H1 (cell line): ENCODE results near the gene COL4A3. TPM values are rescaled to one million over a fixed set of nuclear protein-coding genes. Genes with fewer than 3 reads are reported as not detected.

Experiments
- EP300 ChIP-seq, 2 experiments: IDR thresholded peaks; 1 replicate in 1 of 2; 2 replicates in 1 of 2; pipeline ENCODE4 v1.6.1; 2011 to 2012; ENCODE audit warnings: low read depth in 2 of 2, low read length in 2 of 2, mild to moderate bottlenecking in 2 of 2, borderline replicate concordance in 1 of 2, inconsistent platforms in 1 of 2, moderate library complexity in 1 of 2
- TBP ChIP-seq: IDR thresholded peaks from 2 replicates; pipeline ENCODE4 v1.6.1; 2011; ENCODE audit warnings: low read depth, low read length, improper control_type of control experiment
- TCF12 ChIP-seq: IDR thresholded peaks from 2 replicates; pipeline ENCODE4 v1.6.1; 2011; ENCODE audit warnings: low read depth, mild to moderate bottlenecking, low read length
- polyA plus RNA-seq, 7 experiments: library from polyadenylated mRNA; depleted of rRNA in 3 of 7; stranded (reverse) in 5 of 7; unstranded in 2 of 7; fragments of >200 nt in 5 of 7; fragments of 200-250 nt in 2 of 7; gene quantifications; 1 replicate in 5 of 7; 2 replicates in 1 of 7; 4 replicates in 1 of 7; pipeline versions ENCODE4 v1.2.1 to v1.2.3, GENCODE V29; 2011 to 2013; ENCODE audit warnings: missing spikeins in 2 of 7, mixed read lengths in 2 of 7
- total RNA-seq: library from RNA; stranded (reverse); fragmentation: NEBNext Ultra II Directional; extraction: Animal tissue kit (Norgen Biotek cat#: 25700); gene quantifications from 2 replicates; pipeline ENCODE4 v1.2.1, GENCODE V29; 2021
- TF ChIP-seq, protein P1 (sequence below): fragments of 300-600 bp; sonication (generic); IDR thresholded peaks from 2 replicates; pipeline ENCODE4 v1.7.1; 2012; ENCODE audit warnings: low read length, moderate library complexity, mild to moderate bottlenecking, inconsistent platforms; ENCODE audit not compliant: insufficient replicate concordance

The COL4A3 gene
- total and polyA plus RNA-seq, 2 of the 8 experiments (the other 6 are each of a cell fraction or from before 2014, with no cell fraction given), result 0.12 to 0.17 TPM

DNA sequence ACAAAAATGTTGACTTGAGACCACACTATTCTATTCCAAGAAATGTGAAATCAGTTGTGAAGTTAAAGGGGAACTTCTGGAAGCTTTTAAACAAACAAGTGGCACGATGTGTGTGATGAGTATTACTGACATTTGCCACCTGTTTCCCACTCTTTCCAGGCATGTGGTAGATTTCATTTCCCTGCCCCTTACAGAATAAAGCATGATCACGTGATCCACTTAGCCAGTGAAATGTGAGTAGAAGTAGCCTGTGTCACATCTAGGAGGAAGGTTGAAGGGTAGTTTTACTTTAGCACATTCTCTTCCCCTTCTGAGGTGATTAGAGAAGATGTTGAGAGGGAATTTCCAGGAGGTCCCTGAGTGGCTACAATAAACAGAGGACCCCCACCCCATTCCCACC is 4.3 kb upstream of the COL4A3 start (continued):
- TF ChIP-seq, protein P1, sequence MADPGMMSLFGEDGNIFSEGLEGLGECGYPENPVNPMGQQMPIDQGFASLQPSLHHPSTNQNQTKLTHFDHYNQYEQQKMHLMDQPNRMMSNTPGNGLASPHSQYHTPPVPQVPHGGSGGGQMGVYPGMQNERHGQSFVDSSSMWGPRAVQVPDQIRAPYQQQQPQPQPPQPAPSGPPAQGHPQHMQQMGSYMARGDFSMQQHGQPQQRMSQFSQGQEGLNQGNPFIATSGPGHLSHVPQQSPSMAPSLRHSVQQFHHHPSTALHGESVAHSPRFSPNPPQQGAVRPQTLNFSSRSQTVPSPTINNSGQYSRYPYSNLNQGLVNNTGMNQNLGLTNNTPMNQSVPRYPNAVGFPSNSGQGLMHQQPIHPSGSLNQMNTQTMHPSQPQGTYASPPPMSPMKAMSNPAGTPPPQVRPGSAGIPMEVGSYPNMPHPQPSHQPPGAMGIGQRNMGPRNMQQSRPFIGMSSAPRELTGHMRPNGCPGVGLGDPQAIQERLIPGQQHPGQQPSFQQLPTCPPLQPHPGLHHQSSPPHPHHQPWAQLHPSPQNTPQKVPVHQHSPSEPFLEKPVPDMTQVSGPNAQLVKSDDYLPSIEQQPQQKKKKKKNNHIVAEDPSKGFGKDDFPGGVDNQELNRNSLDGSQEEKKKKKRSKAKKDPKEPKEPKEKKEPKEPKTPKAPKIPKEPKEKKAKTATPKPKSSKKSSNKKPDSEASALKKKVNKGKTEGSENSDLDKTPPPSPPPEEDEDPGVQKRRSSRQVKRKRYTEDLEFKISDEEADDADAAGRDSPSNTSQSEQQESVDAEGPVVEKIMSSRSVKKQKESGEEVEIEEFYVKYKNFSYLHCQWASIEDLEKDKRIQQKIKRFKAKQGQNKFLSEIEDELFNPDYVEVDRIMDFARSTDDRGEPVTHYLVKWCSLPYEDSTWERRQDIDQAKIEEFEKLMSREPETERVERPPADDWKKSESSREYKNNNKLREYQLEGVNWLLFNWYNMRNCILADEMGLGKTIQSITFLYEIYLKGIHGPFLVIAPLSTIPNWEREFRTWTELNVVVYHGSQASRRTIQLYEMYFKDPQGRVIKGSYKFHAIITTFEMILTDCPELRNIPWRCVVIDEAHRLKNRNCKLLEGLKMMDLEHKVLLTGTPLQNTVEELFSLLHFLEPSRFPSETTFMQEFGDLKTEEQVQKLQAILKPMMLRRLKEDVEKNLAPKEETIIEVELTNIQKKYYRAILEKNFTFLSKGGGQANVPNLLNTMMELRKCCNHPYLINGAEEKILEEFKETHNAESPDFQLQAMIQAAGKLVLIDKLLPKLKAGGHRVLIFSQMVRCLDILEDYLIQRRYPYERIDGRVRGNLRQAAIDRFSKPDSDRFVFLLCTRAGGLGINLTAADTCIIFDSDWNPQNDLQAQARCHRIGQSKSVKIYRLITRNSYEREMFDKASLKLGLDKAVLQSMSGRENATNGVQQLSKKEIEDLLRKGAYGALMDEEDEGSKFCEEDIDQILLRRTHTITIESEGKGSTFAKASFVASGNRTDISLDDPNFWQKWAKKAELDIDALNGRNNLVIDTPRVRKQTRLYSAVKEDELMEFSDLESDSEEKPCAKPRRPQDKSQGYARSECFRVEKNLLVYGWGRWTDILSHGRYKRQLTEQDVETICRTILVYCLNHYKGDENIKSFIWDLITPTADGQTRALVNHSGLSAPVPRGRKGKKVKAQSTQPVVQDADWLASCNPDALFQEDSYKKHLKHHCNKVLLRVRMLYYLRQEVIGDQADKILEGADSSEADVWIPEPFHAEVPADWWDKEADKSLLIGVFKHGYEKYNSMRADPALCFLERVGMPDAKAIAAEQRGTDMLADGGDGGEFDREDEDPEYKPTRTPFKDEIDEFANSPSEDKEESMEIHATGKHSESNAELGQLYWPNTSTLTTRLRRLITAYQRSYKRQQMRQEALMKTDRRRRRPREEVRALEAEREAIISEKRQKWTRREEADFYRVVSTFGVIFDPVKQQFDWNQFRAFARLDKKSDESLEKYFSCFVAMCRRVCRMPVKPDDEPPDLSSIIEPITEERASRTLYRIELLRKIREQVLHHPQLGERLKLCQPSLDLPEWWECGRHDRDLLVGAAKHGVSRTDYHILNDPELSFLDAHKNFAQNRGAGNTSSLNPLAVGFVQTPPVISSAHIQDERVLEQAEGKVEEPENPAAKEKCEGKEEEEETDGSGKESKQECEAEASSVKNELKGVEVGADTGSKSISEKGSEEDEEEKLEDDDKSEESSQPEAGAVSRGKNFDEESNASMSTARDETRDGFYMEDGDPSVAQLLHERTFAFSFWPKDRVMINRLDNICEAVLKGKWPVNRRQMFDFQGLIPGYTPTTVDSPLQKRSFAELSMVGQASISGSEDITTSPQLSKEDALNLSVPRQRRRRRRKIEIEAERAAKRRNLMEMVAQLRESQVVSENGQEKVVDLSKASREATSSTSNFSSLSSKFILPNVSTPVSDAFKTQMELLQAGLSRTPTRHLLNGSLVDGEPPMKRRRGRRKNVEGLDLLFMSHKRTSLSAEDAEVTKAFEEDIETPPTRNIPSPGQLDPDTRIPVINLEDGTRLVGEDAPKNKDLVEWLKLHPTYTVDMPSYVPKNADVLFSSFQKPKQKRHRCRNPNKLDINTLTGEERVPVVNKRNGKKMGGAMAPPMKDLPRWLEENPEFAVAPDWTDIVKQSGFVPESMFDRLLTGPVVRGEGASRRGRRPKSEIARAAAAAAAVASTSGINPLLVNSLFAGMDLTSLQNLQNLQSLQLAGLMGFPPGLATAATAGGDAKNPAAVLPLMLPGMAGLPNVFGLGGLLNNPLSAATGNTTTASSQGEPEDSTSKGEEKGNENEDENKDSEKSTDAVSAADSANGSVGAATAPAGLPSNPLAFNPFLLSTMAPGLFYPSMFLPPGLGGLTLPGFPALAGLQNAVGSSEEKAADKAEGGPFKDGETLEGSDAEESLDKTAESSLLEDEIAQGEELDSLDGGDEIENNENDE, result no peak
- TF ChIP-seq TBP (no peak), TCF12 (no peak), EP300 (IDR thresholded peaks at IDR 0.05; ENCODE audit: borderline replicate concordance in 1 of 2, low read depth in 2 of 2, low read length in 2 of 2) (no peak)
- TF ChIP-seq, all 59 proteins: peak for 0
